ENCODE measurements around the gene SLC35G4. TPM values are rescaled to one million over a fixed set of nuclear protein-coding genes. Genes with fewer than 3 reads are reported as not detected.

SLC35G4 gene
- total RNA-seq, 4 donors from 2014 or later: not detected

DNA sequence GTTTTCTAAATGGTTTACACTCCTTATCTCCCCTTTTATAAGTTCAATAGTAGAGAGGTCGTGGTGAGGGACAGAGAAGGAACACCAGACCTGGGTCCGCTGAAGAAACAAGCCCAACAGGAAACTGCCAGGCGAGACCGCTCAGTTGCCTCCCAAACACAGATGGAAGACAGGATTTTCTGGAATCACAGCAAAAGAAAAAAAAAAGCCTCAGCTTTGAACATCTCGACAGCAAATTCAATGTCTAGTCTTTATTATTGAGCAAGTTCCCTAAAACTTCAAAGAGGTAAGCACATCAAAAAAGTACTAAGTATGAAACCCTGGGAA, 46.2 kb downstream of the SLC35G4 start:
- TF ChIP-seq EP300 (IDR thresholded peaks at IDR 0.05) (no peak), POLR2A (IDR thresholded peaks at IDR 0.05) (no peak)
- TF ChIP-seq, protein P1, sequence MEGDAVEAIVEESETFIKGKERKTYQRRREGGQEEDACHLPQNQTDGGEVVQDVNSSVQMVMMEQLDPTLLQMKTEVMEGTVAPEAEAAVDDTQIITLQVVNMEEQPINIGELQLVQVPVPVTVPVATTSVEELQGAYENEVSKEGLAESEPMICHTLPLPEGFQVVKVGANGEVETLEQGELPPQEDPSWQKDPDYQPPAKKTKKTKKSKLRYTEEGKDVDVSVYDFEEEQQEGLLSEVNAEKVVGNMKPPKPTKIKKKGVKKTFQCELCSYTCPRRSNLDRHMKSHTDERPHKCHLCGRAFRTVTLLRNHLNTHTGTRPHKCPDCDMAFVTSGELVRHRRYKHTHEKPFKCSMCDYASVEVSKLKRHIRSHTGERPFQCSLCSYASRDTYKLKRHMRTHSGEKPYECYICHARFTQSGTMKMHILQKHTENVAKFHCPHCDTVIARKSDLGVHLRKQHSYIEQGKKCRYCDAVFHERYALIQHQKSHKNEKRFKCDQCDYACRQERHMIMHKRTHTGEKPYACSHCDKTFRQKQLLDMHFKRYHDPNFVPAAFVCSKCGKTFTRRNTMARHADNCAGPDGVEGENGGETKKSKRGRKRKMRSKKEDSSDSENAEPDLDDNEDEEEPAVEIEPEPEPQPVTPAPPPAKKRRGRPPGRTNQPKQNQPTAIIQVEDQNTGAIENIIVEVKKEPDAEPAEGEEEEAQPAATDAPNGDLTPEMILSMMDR (IDR thresholded peaks at IDR 0.05): no peak
- Histone ChIP-seq H3K36me3 (no peaks in the 10 kb centered on the region), H3K9me3 (no peaks in the 10 kb centered on the region), H3K27me3 (peaks cover 6% of the 10 kb centered on the region), H3K27ac (no peak overlapping the region), H3K4me1 (peaks cover 9% of the 10 kb centered on the region), H3K4me3 (no peak overlapping the region)
- WGBS: 8% methylated on average over 5 of the region's 5 CpGs
- DNase-seq (ENCODE audit: low spot score in 2 of 2): no peak

DNA sequence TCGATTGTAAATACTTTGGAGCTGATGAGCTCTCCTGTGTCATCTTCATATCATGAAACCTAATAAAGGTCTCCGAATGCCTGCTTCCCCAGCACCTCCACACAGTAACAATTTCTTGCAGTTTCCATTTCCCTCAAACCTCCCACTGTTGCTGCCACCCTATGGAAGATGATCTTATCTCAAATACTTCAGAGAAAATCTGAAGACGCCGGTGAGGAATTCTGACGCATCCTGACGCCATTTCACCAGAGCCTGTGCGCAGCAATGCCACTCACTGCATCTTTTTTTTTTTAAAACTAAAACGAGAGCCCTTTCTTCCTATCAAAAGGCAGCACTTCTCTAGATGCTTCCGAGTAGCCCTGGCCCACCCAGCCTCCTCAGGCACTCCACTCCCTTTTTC, 47.8 kb downstream of the SLC35G4 start:
- WGBS: 86% methylated on average over 9 of the region's 9 CpGs
- no peak for DNase-seq (ENCODE audit: low spot score in 2 of 2)
- Histone ChIP-seq H3K9me3 (no peaks in the 10 kb centered on the region), H3K27ac (no peak overlapping the region), H3K36me3 (no peaks in the 10 kb centered on the region), H3K27me3 (peaks cover 6% of the 10 kb centered on the region), H3K4me1 (peaks cover 9% of the 10 kb centered on the region), H3K4me3 (no peak overlapping the region)
- TF ChIP-seq EP300 (IDR thresholded peaks at IDR 0.05): no peak
- TF ChIP-seq POLR2A (IDR thresholded peaks at IDR 0.05): no peak
- TF ChIP-seq, protein P1 (IDR thresholded peaks at IDR 0.05): no peak
- TF ChIP-seq POLR2AphosphoS5 (IDR thresholded peaks at IDR 0.05): no peak

DNA sequence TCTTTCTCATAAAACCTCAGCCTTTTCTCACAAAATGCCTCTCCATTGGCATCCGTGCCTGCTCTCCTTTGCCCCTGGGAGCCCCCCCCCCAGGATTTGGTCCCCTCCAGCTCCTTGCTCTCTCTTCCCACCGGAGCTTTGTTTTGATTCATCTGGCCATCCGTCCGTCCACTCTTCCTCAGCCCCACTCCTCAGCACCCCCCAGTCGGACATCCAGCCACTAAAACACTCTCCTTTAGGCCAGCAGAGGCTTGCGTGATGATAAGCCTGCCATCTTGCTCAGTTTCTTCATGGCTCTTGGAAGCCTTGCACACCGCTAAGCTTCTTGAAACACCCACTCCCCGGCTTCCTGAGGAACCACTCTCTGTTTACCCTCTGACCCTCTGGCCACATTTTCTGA, 48.2 kb downstream of the SLC35G4 start:
- H3K27ac ChIP-seq: no peak overlapping the region
- no peak overlapping the region for H3K4me3 ChIP-seq
- peaks cover 9% of the 10 kb centered on the region for H3K4me1 ChIP-seq
- no peaks in the 10 kb centered on the region for H3K9me3 ChIP-seq
- H3K27me3 ChIP-seq: peaks cover 8% of the 10 kb centered on the region
- DNase-seq (ENCODE audit: low spot score in 2 of 2): no peak
- H3K36me3 ChIP-seq: no peaks in the 10 kb centered on the region
- 93% methylated on average over 8 of the region's 8 CpGs for WGBS
- no peak for TF ChIP-seq POLR2AphosphoS5 (IDR thresholded peaks at IDR 0.05)
- TF ChIP-seq, protein P1 (IDR thresholded peaks at IDR 0.05): no peak
- TF ChIP-seq EP300 (IDR thresholded peaks at IDR 0.05): no peak
- no peak for TF ChIP-seq POLR2A (IDR thresholded peaks at IDR 0.05)

DNA sequence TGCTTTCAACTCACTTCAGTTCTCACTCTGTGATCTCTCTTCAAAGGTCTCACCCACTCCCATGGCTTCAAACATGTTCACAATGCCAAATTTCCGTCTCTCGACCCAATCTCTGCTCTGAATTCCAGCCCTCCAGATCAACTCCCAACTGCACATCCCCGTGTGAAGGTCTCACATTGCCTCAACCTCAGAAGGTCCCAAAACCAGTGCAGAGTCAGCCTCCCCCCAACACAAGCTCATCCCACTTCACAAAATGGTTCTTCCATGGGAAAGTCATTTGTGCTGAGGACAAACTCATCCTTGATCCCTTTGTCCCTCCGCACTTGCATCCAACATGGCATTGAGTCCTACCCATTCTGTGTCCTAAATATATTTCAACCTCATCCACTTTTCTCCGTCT, 48.6 kb downstream of the SLC35G4 start:
- Histone ChIP-seq H3K9me3 (no peaks in the 10 kb centered on the region), H3K27ac (no peak overlapping the region), H3K4me3 (no peak overlapping the region), H3K27me3 (peaks cover 13% of the 10 kb centered on the region), H3K4me1 (peaks cover 9% of the 10 kb centered on the region), H3K36me3 (no peaks in the 10 kb centered on the region)
- no peak for DNase-seq (ENCODE audit: low spot score in 2 of 2)
- 92% methylated on average over 5 of the region's 5 CpGs for WGBS
- TF ChIP-seq EP300 (IDR thresholded peaks at IDR 0.05): no peak
- TF ChIP-seq, protein P1 (IDR thresholded peaks at IDR 0.05): no peak
- no peak for TF ChIP-seq POLR2AphosphoS5 (IDR thresholded peaks at IDR 0.05)
- TF ChIP-seq POLR2A (IDR thresholded peaks at IDR 0.05): no peak

DNA sequence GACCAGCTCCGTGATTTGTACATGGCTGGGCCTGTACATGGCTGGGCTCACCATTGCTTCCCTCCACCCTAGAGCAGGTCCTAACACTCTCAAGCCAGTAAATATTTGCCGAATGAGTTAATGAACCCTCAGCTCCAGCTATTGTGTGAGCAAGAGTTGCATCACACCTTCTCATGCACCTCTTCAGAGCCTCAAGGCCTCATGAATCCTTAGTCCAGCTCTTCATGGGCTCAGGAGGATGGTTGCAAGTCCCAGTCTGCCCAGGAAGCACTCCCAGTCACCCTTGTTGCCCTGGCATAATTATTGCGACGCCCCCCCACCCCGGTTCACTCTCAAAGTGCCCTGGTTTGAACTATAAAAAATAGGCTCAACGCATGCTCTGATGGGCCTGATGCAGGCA, 49.6 kb downstream of the SLC35G4 start:
- no peak for DNase-seq (ENCODE audit: low spot score in 2 of 2)
- WGBS: 91% methylated on average over 5 of the region's 6 CpGs
- Histone ChIP-seq H3K4me3 (no peak overlapping the region), H3K4me1 (peaks cover 9% of the 10 kb centered on the region), H3K27ac (no peak overlapping the region), H3K27me3 (peaks cover 13% of the 10 kb centered on the region), H3K9me3 (no peaks in the 10 kb centered on the region), H3K36me3 (no peaks in the 10 kb centered on the region)
- TF ChIP-seq, protein P1 (IDR thresholded peaks at IDR 0.05): no peak
- TF ChIP-seq POLR2AphosphoS5 (IDR thresholded peaks at IDR 0.05): no peak
- no peak for TF ChIP-seq POLR2A (IDR thresholded peaks at IDR 0.05)
- TF ChIP-seq EP300 (IDR thresholded peaks at IDR 0.05): no peak

Other genes starting within 250 kb of the SLC35G4 start
- gene GNAL, start 79.7 kb downstream of the SLC35G4 start, total RNA-seq: 10 to 100 TPM in 3 of 4 donors, 1 to 10 TPM in 1; 8.7 to 17.2 (median 15.0) TPM
- gene CHMP1B, start 241.8 kb downstream of the SLC35G4 start, total RNA-seq: 100 to 1,000 TPM in 1 of 4 donors, 10 to 100 TPM in 3; 53.9 to 123 (median 80.4) TPM